VCaP (cell line): Measurements from ENCODE around the gene EPHA7.

Source experiments
- H3K27ac ChIP-seq: fragments of 450-650 bp; 2 replicates; pipeline ENCODE4 v1.5.1; 2017
- TF ChIP-seq, protein P1 (sequence below): fragments of 450-650 bp; conservative IDR thresholded peaks from 2 replicates; pipeline ENCODE4 v1.5.1; 2017; ENCODE audit warnings: mild to moderate bottlenecking, moderate library complexity

EPHA7 gene

DNA sequence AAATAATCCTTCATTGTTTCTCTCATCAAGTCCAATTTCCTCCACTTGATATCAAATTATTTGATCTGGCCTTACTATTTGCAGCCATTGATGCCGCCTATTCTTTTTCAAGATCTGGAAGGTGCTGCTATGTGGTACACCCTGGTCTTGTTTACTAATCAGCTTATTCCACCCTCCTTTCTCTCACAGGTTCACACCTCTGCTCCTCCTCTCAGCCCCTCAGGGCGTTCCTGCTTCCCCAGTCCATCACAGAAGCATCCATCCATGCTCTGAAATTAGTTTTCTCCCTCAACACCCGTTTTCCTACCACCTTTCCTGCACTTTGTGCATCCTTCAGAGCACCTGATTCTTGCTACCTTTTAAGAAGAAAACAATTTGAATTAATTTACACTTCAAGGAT lies 183.6 kb downstream of the EPHA7 start:
- TF ChIP-seq, protein P1, sequence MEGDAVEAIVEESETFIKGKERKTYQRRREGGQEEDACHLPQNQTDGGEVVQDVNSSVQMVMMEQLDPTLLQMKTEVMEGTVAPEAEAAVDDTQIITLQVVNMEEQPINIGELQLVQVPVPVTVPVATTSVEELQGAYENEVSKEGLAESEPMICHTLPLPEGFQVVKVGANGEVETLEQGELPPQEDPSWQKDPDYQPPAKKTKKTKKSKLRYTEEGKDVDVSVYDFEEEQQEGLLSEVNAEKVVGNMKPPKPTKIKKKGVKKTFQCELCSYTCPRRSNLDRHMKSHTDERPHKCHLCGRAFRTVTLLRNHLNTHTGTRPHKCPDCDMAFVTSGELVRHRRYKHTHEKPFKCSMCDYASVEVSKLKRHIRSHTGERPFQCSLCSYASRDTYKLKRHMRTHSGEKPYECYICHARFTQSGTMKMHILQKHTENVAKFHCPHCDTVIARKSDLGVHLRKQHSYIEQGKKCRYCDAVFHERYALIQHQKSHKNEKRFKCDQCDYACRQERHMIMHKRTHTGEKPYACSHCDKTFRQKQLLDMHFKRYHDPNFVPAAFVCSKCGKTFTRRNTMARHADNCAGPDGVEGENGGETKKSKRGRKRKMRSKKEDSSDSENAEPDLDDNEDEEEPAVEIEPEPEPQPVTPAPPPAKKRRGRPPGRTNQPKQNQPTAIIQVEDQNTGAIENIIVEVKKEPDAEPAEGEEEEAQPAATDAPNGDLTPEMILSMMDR, result no peak
- H3K27ac ChIP-seq, result no peak overlapping the region

DNA sequence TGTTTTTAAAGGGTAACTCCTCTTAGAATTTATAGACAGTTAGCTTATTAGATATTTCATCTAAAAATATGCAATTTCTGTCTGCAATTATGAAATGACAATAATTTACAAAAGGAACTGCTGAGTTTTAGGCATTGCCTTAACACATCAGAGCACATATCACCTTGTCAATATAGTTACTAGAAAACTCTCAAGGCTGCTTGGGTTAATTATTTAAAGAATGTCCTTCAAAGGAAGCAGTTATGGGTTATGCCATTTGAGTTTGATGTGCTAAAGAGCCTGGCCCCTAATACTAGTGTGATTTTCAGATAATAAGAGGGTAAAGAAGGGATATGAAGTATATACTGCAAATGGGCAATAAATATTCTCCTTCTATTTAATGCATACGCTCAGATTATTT lies 192.5 kb downstream of the EPHA7 start:
- H3K27ac ChIP-seq, result no peak overlapping the region
- TF ChIP-seq, protein P1, result no peak

DNA sequence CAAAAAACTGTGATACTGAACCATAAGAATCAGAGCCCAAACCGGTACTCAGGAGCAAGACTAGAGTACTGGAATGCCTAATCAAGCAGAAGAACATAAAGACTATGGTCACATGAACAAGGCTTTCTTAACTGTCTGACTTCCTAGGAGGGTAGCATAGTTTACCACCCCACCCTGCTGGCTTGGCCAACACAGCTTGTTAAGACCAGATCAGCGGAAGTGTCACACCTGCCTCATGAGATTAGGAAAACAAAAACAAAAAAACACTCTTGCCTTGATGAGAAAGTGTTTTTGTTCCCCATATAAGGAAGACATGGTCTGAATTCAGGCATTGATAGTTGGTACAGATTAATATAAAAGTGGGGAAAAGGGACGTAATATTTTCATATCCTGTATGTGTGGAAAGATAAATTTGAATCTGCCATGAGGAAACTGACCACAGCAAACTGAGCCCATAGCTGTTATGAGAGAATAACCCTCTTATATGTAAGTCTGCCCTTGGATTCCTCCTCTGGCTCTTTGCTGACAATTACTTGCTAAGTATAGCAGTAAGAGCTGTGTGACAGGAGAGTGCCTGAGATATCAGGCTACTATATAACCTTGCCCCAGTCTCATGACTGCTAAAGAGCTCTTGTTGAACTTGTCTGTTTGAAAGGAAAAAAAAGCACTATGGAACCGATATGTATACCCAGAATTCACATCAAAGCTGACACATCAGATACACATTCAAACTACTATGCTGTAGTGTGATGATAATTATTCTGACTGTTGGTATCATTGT lies 197.1 kb downstream of the EPHA7 start:
- TF ChIP-seq, protein P1, result no peak
- no peak overlapping the region for H3K27ac ChIP-seq

DNA sequence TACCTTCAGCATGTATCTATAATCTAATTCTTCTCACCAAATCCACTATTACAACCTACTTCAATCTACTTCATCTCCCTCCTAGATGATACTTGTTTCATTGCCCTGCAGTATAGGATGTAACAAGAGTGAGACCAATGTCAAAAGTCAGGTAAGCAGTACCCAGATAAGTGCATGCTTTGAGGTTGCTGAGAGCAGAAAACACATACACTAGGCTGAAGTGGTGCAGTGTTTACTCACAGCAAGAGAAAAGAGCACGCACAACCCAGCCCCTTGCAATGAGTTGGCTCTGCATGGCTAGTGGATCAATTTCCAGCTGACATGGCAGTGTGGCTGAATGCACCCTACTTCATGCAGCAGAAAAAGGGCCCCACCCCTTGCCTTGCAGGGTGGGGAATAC lies 199.9 kb downstream of the EPHA7 start:
- no peak overlapping the region for H3K27ac ChIP-seq
- TF ChIP-seq, protein P1, result no peak

DNA sequence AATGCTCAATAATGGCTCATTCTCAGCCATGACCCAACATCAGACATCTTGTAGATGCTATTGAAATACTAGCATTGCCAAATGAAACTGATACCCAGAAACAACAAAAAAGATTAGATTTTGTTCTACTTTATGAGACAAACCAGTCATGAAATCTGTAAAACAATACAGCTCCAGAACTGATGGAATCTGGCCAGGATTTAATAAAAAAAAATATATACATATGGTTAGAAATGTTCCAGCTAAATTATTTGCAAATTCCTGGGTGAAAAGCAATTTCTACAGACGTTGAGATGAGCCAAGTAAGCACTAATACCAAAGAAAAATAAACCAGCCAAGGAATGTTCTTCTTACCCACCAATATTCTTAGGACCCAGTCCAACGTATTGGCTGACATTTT lies 201.3 kb downstream of the EPHA7 start:
- TF ChIP-seq, protein P1, result no peak
- no peak overlapping the region for H3K27ac ChIP-seq

DNA sequence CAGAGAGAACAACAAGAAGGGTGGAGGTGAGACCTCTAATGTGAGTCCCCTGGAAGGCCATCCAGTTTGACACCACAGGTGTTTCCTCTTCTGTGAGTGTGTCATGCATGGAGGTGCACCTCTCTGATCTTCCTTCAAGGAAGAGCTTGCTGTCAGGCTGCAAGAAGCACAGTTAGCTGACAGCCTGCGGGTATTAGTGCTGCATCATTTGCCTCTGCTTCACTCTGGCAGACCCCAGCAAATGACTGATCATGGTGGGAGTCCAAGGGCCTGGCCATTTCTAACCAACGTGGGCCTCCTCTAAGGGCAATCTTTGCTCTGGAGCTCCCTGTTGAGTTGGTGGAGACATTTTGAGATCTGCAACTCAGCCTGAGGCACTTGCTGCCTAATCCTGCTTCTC lies 206.3 kb downstream of the EPHA7 start:
- no peak overlapping the region for H3K27ac ChIP-seq

DNA sequence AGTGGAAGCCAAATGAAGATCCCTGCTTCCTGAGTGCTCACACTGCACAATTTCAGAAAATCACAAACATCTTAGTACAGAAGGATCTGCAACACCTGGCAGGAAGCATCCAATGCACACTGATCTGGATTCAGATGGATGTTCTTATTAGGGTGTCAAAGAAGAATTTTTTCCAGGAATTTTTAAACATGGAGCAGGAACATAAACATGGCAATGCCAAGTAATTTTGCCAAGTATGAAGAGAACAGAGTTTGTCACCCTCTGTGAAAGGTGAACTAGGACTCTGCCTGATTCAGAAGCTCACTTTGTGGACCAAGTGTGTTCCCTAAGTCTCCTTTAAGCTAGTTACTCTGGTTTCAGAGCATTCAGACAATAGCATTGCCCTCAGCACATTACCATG lies 208.5 kb downstream of the EPHA7 start:
- no peak overlapping the region for H3K27ac ChIP-seq
- TF ChIP-seq, protein P1, result no peak

More for the DNA sequence above, 206.3 kb downstream of the EPHA7 start:
- TF ChIP-seq, protein P1, result no peak
